B cell (primary cell): ENCODE measurements around the gene BTNL3.
"Not testable (repeated sequence)": the region's sequence is repeated elsewhere in the genome, so short reads cannot be mapped to it uniquely, and the experiment has no call there.

Experiments
- CTCF ChIP-seq: fragments of 200-600 bp; IDR thresholded peaks from one replicate; pipeline ENCODE4 v1.8.0; 2022; ENCODE audit warnings: antibody characterized with exemption, mild to moderate bottlenecking
- EZH2 ChIP-seq: IDR thresholded peaks from 2 replicates; pipeline ENCODE4 v1.6.1; 2012; ENCODE audit warnings: borderline replicate concordance, low read depth, mild to moderate bottlenecking, moderate library complexity, low read length; ENCODE audit not compliant: insufficient read depth, poor library complexity, severe bottlenecking

GRCh38 chr5:181010018-181010417, 21.4 kb downstream of the BTNL3 start:
- not testable (repeated sequence) for TF ChIP-seq CTCF, EZH2
